Measurements from ENCODE around the gene PGBD5. TPM values are rescaled to one million over a fixed set of nuclear protein-coding genes. Genes with fewer than 3 reads are reported as not detected.

Gene PGBD5
- total RNA-seq, 2 donors from 2014 or later, result 0.03 TPM; not detected in 1

GRCh38 chr1:230268371-230269170 is 157.6 kb downstream of the PGBD5 start:
- Mint-ChIP-seq H3K36me3 (no peaks in the 10 kb centered on the region), H3K27me3 (no peaks in the 10 kb centered on the region), H3K9me3 (no peaks in the 10 kb centered on the region), H3K4me3 (no peak overlapping the region), H3K27ac (no peak overlapping the region), H3K4me1 (ENCODE audit: low read depth in 2 of 2) (peaks cover 18 to 19% of the 10 kb centered on the region in 2 donors)
- DNase-seq (ENCODE audit: low spot score) (no peak), ATAC-seq (no peak)

DNA sequence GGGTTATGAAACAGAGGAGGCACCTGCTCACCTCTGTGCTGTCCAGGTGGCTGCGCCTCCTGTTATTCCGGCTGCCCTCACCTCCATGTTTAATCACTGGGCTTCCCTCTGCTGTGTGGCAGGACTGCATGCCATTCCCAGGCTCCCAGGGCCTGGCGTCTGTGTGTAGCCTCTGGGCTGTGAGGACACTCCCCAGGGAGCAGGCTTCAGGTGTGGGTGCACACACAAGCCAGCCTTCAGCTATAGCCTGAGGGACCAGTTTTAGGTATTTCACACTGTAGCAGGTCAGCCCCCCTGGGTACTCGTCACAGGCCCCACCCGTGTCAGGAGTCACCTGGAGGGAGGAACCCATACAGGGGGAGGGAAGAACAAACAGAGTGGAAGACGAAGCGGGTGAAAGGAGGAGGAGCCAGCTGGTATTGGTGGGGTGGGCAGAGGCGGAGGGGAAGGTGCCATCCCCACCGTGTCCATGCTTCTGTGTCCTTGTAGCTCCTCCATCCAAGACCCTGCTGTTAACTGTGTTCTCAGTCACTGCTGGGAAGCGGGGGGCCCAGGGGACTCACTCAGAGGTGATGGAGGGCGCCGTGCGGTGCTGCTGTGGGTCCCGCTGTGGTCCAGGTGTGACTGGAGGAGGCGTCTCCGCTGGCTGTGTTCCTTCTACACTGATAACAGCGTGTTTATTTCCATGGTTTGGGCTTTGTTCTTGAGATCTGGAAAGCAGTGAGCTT is 158.6 kb downstream of the PGBD5 start:
- Mint-ChIP-seq H3K27me3 (no peaks in the 10 kb centered on the region), H3K4me1 (ENCODE audit: low read depth in 2 of 2) (peaks cover 12 to 17% of the 10 kb centered on the region in 2 donors), H3K4me3 (no peak overlapping the region), H3K9me3 (no peaks in the 10 kb centered on the region), H3K27ac (no peak overlapping the region), H3K36me3 (no peaks in the 10 kb centered on the region)
- DNase-seq (ENCODE audit: low spot score) (no peak), ATAC-seq (no peak)

DNA sequence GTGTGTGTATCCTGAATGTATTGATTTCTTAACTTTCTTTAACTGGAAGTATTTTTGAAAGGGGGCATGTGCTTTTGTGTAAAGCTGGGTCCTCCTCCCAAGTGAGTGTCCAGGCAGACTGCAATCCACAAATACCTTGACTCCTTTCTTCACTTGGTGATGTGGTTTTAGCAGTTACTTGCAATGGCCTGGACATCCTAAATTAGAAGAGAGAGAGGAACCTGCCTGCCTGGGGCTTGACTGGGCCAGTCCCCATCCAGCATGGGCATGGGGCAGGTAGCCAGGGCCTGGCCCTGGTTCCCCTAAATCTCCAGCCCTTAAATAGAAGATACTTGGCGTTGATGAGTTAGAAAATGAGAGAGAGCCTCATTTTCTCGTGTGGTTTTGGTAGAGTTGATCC is 159.7 kb downstream of the PGBD5 start:
- Mint-ChIP-seq H3K36me3 (no peaks in the 10 kb centered on the region), H3K27ac (no peak overlapping the region), H3K9me3 (no peaks in the 10 kb centered on the region), H3K27me3 (no peaks in the 10 kb centered on the region), H3K4me1 (ENCODE audit: low read depth in 2 of 2) (peaks cover 12 to 16% of the 10 kb centered on the region in 2 donors), H3K4me3 (no peak overlapping the region)
- ATAC-seq (no peak), DNase-seq (ENCODE audit: low spot score) (no peak)

DNA sequence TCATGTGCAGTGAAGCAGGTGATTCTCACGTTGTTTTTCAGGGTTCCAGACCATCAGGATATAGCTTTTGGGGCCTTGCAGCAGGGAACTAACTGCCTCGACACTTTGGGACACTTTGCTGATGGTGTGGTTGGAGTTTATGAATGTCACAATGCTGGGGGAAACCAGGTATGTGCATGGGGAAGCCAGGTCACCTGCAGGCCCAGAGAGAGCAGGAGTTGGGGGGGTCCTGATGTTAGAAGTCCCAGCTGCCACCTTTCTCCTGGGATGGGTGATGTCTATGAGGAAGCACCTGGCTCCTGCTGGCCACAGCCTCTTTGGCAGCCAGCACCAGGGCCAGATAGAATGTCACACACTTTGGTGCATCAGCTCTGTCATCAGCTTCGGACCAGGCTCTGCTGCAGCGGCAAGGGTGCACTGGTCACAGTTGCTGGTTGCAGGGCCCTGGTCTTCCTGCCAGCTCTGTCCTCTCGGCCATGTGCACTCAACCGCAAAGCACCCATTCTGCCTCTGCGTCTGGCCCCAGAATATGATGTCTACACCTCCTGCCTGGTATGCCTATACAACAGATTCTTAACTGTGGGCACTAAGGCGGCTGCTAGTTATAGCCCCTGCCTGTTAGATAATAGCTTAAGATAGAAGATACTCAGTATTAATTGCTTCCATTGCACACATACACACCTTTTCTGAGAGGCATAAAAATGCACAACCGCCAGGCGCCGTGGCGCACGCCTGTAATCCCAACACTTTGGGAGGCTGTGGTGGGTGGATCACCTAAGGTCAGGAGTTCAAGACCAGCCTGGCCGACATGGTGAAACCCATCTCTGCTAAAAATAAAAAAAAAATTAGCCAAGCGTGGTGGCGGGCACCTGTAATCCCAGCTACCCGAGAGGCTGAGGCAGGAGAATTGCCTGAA is 160.7 kb downstream of the PGBD5 start:
- no peaks in the 10 kb centered on the region for H3K27me3 Mint-ChIP-seq
- no peaks in the 10 kb centered on the region for H3K36me3 Mint-ChIP-seq
- H3K9me3 Mint-ChIP-seq, result no peaks in the 10 kb centered on the region
- no peak for DNase-seq (ENCODE audit: low spot score)
- H3K4me1 Mint-ChIP-seq (ENCODE audit: low read depth in 2 of 2), result peaks cover 6% of the 10 kb centered on the region in 2 donors
- no peak overlapping the region for H3K27ac Mint-ChIP-seq
- ATAC-seq, result no peak
- no peak overlapping the region for H3K4me3 Mint-ChIP-seq

Other genes starting within 250 kb of the PGBD5 start
- 10 to 100 TPM; 21.8 to 36.1 TPM for gene COG2, start 216.1 kb upstream of the PGBD5 start, total RNA-seq